ENCODE data around the gene RPL27. TPM values are rescaled to one million over a fixed set of nuclear protein-coding genes. Genes with fewer than 3 reads are reported as not detected.

The RPL27 gene
- total RNA-seq, 1 donor from 2014 or later = 1,032 TPM

- no peaks in the 10 kb centered on the region for H3K4me1 Mint-ChIP-seq (ENCODE audit: low read depth, unreplicated experiment)
- no peaks in the 10 kb centered on the region for H3K79me2 ChIP-seq (ENCODE audit: insufficient read depth, low read length)
- no peak overlapping the region for H3K9ac ChIP-seq (ENCODE audit: low read length)
- no peaks in the 10 kb centered on the region for H3K36me3 Mint-ChIP-seq (ENCODE audit: low read depth, unreplicated experiment)
- no peaks in the 10 kb centered on the region for H3K36me3 ChIP-seq (ENCODE audit: insufficient read depth, low read length)
- H3K9me3 ChIP-seq (ENCODE audit: insufficient read depth, low read depth, low read length) = no peaks in the 10 kb centered on the region
- TF ChIP-seq EZH2 (IDR thresholded peaks at IDR 0.05; ENCODE audit: insufficient read depth, low read length) (no peak), CTCF (IDR thresholded peaks at IDR 0.05; ENCODE audit: insufficient read depth, low read depth, low read length) (no peak)
- H2AFZ ChIP-seq (ENCODE audit: low read depth, low read length) = no peak overlapping the region
- H3K4me2 ChIP-seq (ENCODE audit: low read length) = no peak overlapping the region
- H3K4me3 Mint-ChIP-seq (ENCODE audit: unreplicated experiment) = no peak overlapping the region
- peaks cover 2% of the 10 kb centered on the region for H3K27me3 Mint-ChIP-seq (ENCODE audit: low read depth, unreplicated experiment)
- H3K27me3 ChIP-seq (ENCODE audit: insufficient read depth, low read length) = no peaks in the 10 kb centered on the region
- no peaks in the 10 kb centered on the region for H4K20me1 ChIP-seq (ENCODE audit: insufficient read depth, low read length)
- DNase-seq (ENCODE audit: low read depth) (peak; percentile 13), FAIRE-seq (no peak)
- no peaks in the 10 kb centered on the region for H3K4me1 ChIP-seq (ENCODE audit: insufficient read depth, low read length)
- no peaks in the 10 kb centered on the region for H3K9me3 Mint-ChIP-seq (ENCODE audit: unreplicated experiment)
- no peak overlapping the region for H3K27ac Mint-ChIP-seq (ENCODE audit: unreplicated experiment)
- no peak overlapping the region for H3K4me3 ChIP-seq (ENCODE audit: insufficient read depth, low read depth, low read length)
- no peak overlapping the region for H3K27ac ChIP-seq (ENCODE audit: low read depth, low read length)
These were observed 53.8 kb downstream of the RPL27 start for GRCh38 chr17:43051969-43052368.

Other genes starting within 250 kb of the RPL27 start
- gene RAMP2, start 237.2 kb upstream of the RPL27 start, total RNA-seq = 6.1 and 6.8 TPM in 2 replicates
- gene VPS25, start 225.0 kb upstream of the RPL27 start, total RNA-seq = 49.5 and 53.2 TPM in 2 replicates
- 22.8 and 34.8 TPM in 2 replicates for gene WNK4, start 217.8 kb upstream of the RPL27 start, total RNA-seq
- gene COA3, start 199.7 kb upstream of the RPL27 start, total RNA-seq = 31.8 and 34.3 TPM in 2 replicates
- not detected in 2 replicates for gene CNTD1, start 199.6 kb upstream of the RPL27 start, total RNA-seq
- gene BECN1, start 174.1 kb upstream of the RPL27 start, total RNA-seq = 79.8 and 87.6 TPM in 2 replicates
- gene PSME3, start 165.0 kb upstream of the RPL27 start, total RNA-seq = 131 and 152 TPM in 2 replicates
- 4.1 and 5.0 TPM in 2 replicates for gene AOC2, start 153.8 kb upstream of the RPL27 start, total RNA-seq
- 1.1 and 1.5 TPM in 2 replicates for gene AOC3, start 147.2 kb upstream of the RPL27 start, total RNA-seq
- not detected in 2 replicates for gene G6PC1, start 97.6 kb upstream of the RPL27 start, total RNA-seq
- 42.8 and 45.2 TPM in 2 replicates for gene AARSD1, start 34.0 kb upstream of the RPL27 start, total RNA-seq
- 5.1 and 5.8 TPM in 2 replicates for gene PTGES3L, start 18.3 kb upstream of the RPL27 start, total RNA-seq
- 13.2 and 13.8 TPM in 2 replicates for gene RUNDC1, start 17.9 kb upstream of the RPL27 start, total RNA-seq
- 60.5 and 72.8 TPM in 2 replicates for gene IFI35, start 8.4 kb downstream of the RPL27 start, total RNA-seq
- 348 and 413 TPM in 2 replicates for gene VAT1, start 24.0 kb downstream of the RPL27 start, total RNA-seq
- gene RND2, start 26.8 kb downstream of the RPL27 start, total RNA-seq = 1.3 and 2.3 TPM in 2 replicates
- 3.6 and 6.0 TPM in 2 replicates for gene BRCA1, start 126.9 kb downstream of the RPL27 start, total RNA-seq
- gene NBR1, start 172.8 kb downstream of the RPL27 start, total RNA-seq = 46.8 and 53.6 TPM in 2 replicates
- 10.1 and 11.4 TPM in 2 replicates for gene TMEM106A, start 213.5 kb downstream of the RPL27 start, total RNA-seq
- not detected in 2 replicates for gene CCDC200, start 230.2 kb downstream of the RPL27 start, total RNA-seq
- gene RNU2-1, start 235.6 kb downstream of the RPL27 start, total RNA-seq = 4,186 and 4,812 TPM in 2 replicates